HCT116 (cell line): ENCODE data around the gene EVC2. TPM values are rescaled to one million over a fixed set of nuclear protein-coding genes. Genes with fewer than 3 reads are reported as not detected.

Experiments
- ATAC-seq: fragments of 200-7000 bp; cut with Tn5 transposase; 2 replicates; pipeline ENCODE4 v1.9.1; 2020; ENCODE audit warnings: mild to moderate bottlenecking, moderate library complexity
- BruUV-seq: library from RNA; stranded (reverse); fragments of 400-500 nt; replicated peaks from 2 replicates; lab custom pipeline; 2021; lab: Mats Ljungman, UMichigan
- CTCF ChIA-PET: fragments of 300-600 bp; sonication (Branson Sonifier 250); formaldehyde crosslinking; loops from one replicate; lab custom pipeline; 2021; ENCODE audit warnings: antibody characterized with exemption; lab: Charles Lee
- POLR2A ChIA-PET: fragments of 300-600, 350-600 bp; sonication (Branson Sonifier 250); formaldehyde crosslinking; loops from one replicate; lab custom pipeline; 2021; ENCODE audit warnings: antibody characterized with exemption; lab: Charles Lee
- RAD21 ChIA-PET, 2 experiments: fragments of 300-600 bp; sonication (Branson Sonifier 250); formaldehyde crosslinking; loops; one replicate each; lab custom pipeline; 2023; ENCODE audit warnings: low total read pairs in 2 of 2; ENCODE audit not compliant: uncharacterized antibody in 2 of 2, unreplicated experiment in 2 of 2, low non-redundant PET in 1 of 2; lab: Charles Lee
- DNase-seq: peaks from one replicate; pipeline ENCODE4 v3.0.0-alpha.2; 2010; ENCODE audit warnings: low read depth, low spot score
- H2AFZ ChIP-seq: fragments of 200-600 bp; shearing (Covaris generic), sonication (generic); 2 replicates; pipeline ENCODE4 v1.6.1; 2017; ENCODE audit warnings: low read depth, mixed run types, mixed read lengths, antibody characterized with exemption, low read length; ENCODE audit not compliant: poor library complexity, severe bottlenecking
- H3K27ac ChIP-seq: 2 replicates; pipeline ENCODE4 v1.5.1; 2012; ENCODE audit warnings: low read depth, low read length
- H3K27me3 ChIP-seq: fragments of 200-600 bp; sonication (generic); 2 replicates; pipeline ENCODE4 v1.6.1; 2016; ENCODE audit warnings: mixed run types, low read length, mixed read lengths; ENCODE audit not compliant: insufficient read depth
- H3K36me3 ChIP-seq, 2 experiments: fragments of 200-500 bp in 1 of 2; fragments of 200-600 bp in 1 of 2; sonication (Bioruptor generic) in 1 of 2; sonication (generic) in 1 of 2; 2 replicates each; pipeline versions ENCODE4 v1.5.1 to v1.6.1; 2014 to 2016; ENCODE audit warnings: low read length in 2 of 2, inconsistent platforms in 1 of 2, mixed read lengths in 1 of 2, mixed run types in 1 of 2; ENCODE audit not compliant: insufficient read depth in 2 of 2, control insufficient read depth in 1 of 2
- H3K4me1 ChIP-seq, 2 experiments: fragments of 200-600 bp in 1 of 2; sonication (generic) in 1 of 2; 2 replicates each; pipeline versions ENCODE4 v1.5.1 to v1.6.1; 2012 to 2017; ENCODE audit warnings: low read length in 2 of 2, inconsistent platforms in 1 of 2, mild to moderate bottlenecking in 1 of 2, mixed read lengths in 1 of 2, mixed run types in 1 of 2, moderate library complexity in 1 of 2; ENCODE audit not compliant: insufficient read depth in 2 of 2, control insufficient read depth in 1 of 2
- H3K4me2 ChIP-seq: fragments of 200-600 bp; sonication (generic); 2 replicates; pipeline ENCODE4 v1.6.1; 2017; ENCODE audit warnings: mixed run types, low read length, mixed read lengths
- H3K4me3 ChIP-seq, 2 experiments: fragments of 200-600 bp in 1 of 2; sonication (generic) in 1 of 2; replicated peaks in 1 of 2; 2 replicates each; pipeline ENCODE4 v1.5.1; 2011 to 2016; ENCODE audit warnings: low read length in 2 of 2, control low read depth in 1 of 2, low read depth in 1 of 2, mild to moderate bottlenecking in 1 of 2, mixed read lengths in 1 of 2, mixed run types in 1 of 2
- H3K79me2 ChIP-seq: fragments of 200-600 bp; sonication (generic); 2 replicates; pipeline ENCODE4 v1.6.1; 2017; ENCODE audit warnings: mild to moderate bottlenecking, mixed run types, low read length, moderate library complexity, mixed read lengths; ENCODE audit not compliant: insufficient read depth
- H3K9ac ChIP-seq: fragments of 200-600 bp; sonication (generic); 2 replicates; pipeline ENCODE4 v1.6.1; 2016; ENCODE audit warnings: low read length, mixed read lengths
- H3K9me2 ChIP-seq: fragments of 200-600 bp; sonication (generic), shearing (Covaris generic); 2 replicates; pipeline ENCODE4 v1.6.1; 2017; ENCODE audit warnings: mixed run types, mild to moderate bottlenecking, moderate library complexity; ENCODE audit not compliant: insufficient read depth
- H3K9me3 ChIP-seq, 2 experiments: fragments of 200-500 bp in 1 of 2; fragments of 200-600 bp in 1 of 2; sonication (Bioruptor generic) in 1 of 2; sonication (generic) in 1 of 2; 2 replicates each; pipeline ENCODE4 v1.6.1; 2014 to 2017; ENCODE audit warnings: low read length in 2 of 2, mixed read lengths in 2 of 2, inconsistent platforms in 1 of 2, low read depth in 1 of 2, mild to moderate bottlenecking in 1 of 2, mixed run types in 1 of 2, moderate library complexity in 1 of 2; ENCODE audit not compliant: control insufficient read depth in 1 of 2, insufficient read depth in 1 of 2
- H4K20me1 ChIP-seq: fragments of 200-600 bp; sonication (generic), shearing (Covaris generic); 2 replicates; pipeline ENCODE4 v1.6.1; 2017; ENCODE audit warnings: mixed run types, mild to moderate bottlenecking, moderate library complexity; ENCODE audit not compliant: insufficient read depth
- ATF3 ChIP-seq: IDR thresholded peaks from 2 replicates; pipeline ENCODE4 v1.6.1; 2012
- CEBPB ChIP-seq: IDR thresholded peaks from 2 replicates; pipeline ENCODE4 v1.6.1; 2012; ENCODE audit warnings: low read depth
- CTCF ChIP-seq, 3 experiments: fragments of 200-600 bp in 1 of 3; sonication (generic) in 1 of 3; IDR thresholded peaks in 2 of 3; conservative IDR thresholded peaks in 1 of 3; 2 replicates each; pipeline ENCODE4 v1.5.1; 2012 to 2017; ENCODE audit warnings: low read depth in 2 of 3, low read length in 2 of 3, antibody characterized with exemption in 1 of 3, borderline replicate concordance in 1 of 3, control low read depth in 1 of 3, mild to moderate bottlenecking in 1 of 3, mixed read lengths in 1 of 3, mixed run types in 1 of 3, moderate library complexity in 1 of 3; ENCODE audit not compliant: insufficient read depth in 1 of 3
- EGR1 ChIP-seq: IDR thresholded peaks from 2 replicates; pipeline ENCODE4 v1.6.1; 2012; ENCODE audit warnings: low read depth
- ELF1 ChIP-seq: IDR thresholded peaks from 2 replicates; pipeline ENCODE4 v1.6.1; 2012; ENCODE audit warnings: low read depth, borderline replicate concordance
- EZH2 ChIP-seq: fragments of 200-600 bp; sonication (generic); IDR thresholded peaks from 2 replicates; pipeline ENCODE4 v1.6.1; 2017; ENCODE audit warnings: antibody characterized with exemption, mixed run types
- EZH2phosphoT487 ChIP-seq: fragments of 200-600 bp; IDR thresholded peaks from 2 replicates; pipeline ENCODE4 v1.6.1; 2018; ENCODE audit warnings: antibody characterized with exemption, borderline replicate concordance
- FOSL1 ChIP-seq: IDR thresholded peaks from 2 replicates; pipeline ENCODE4 v1.6.1; 2012; ENCODE audit warnings: low read depth
- JUND ChIP-seq: IDR thresholded peaks from 2 replicates; pipeline ENCODE4 v1.6.1; 2012
- MAX ChIP-seq: IDR thresholded peaks from 2 replicates; pipeline ENCODE4 v1.6.1; 2012
- POLR2AphosphoS5 ChIP-seq: IDR thresholded peaks from 2 replicates; pipeline ENCODE4 v1.6.1; 2011; ENCODE audit warnings: mild to moderate bottlenecking, low read depth, low read length, moderate library complexity
- RAD21 ChIP-seq: IDR thresholded peaks from 2 replicates; pipeline ENCODE4 v1.6.1; 2012; ENCODE audit warnings: low read depth, mild to moderate bottlenecking
- REST ChIP-seq: IDR thresholded peaks from 2 replicates; pipeline ENCODE4 v1.6.1; 2012; ENCODE audit warnings: low read depth
- SIN3A ChIP-seq: IDR thresholded peaks from 2 replicates; pipeline ENCODE4 v1.6.1; 2012; ENCODE audit warnings: low read depth
- SP1 ChIP-seq: IDR thresholded peaks from 2 replicates; pipeline ENCODE4 v1.6.1; 2012; ENCODE audit warnings: low read depth
- YY1 ChIP-seq: IDR thresholded peaks from 2 replicates; pipeline ENCODE4 v1.6.1; 2011; ENCODE audit warnings: low read length, low read depth, moderate library complexity, mild to moderate bottlenecking; ENCODE audit not compliant: insufficient replicate concordance; ENCODE audit errors: extremely low read depth
- ZBTB33 ChIP-seq: IDR thresholded peaks from 2 replicates; pipeline ENCODE4 v1.6.1; 2011; ENCODE audit warnings: mild to moderate bottlenecking, low read length, moderate library complexity; ENCODE audit not compliant: insufficient replicate concordance; ENCODE audit errors: extremely low read depth
- ZFX ChIP-seq: fragments of 450-650 bp; IDR thresholded peaks from 2 replicates; pipeline ENCODE4 v1.6.1; 2017
- ZNF274 ChIP-seq: fragments of 200-500 bp; sonication (Bioruptor generic); IDR thresholded peaks from 2 replicates; pipeline ENCODE4 v1.6.1; 2014; ENCODE audit warnings: mild to moderate bottlenecking, low read depth, low read length, inconsistent platforms
- intact Hi-C: fragments of 100-400 bp; cut with micrococcal nuclease; formaldehyde crosslinking; loops from 2 replicates; pipeline ENCODE4 v1.10.0; 2022
- total RNA-seq: library from RNA; stranded (reverse); gene quantifications from one replicate; pipeline ENCODE4 v1.2.1, GENCODE V29; 2021; ENCODE audit not compliant: unreplicated experiment

The EVC2 gene
- total RNA-seq, 1 experiment from 2014 or later: not detected

- ChIA-PET POLR2A (no interaction called here), CTCF (no interaction called here), RAD21 (no interaction called here)
- Histone ChIP-seq H3K9me2 (no peaks in the 10 kb centered on the region), H3K36me3 (no peaks in the 10 kb centered on the region), H3K4me1 (peaks cover 16 to 65% of the 10 kb centered on the region in 2 experiments), H3K4me3 (no peak overlapping the region), H4K20me1 (no peaks in the 10 kb centered on the region), H3K9ac (peak overlapping the region; percentile 27; the same call in 1 of the 2 replicates), H3K27ac (no peak overlapping the region), H3K9me3 (no peaks in the 10 kb centered on the region), H3K4me2 (peak overlapping the region; percentile 58), H2AFZ (no peak overlapping the region), H3K27me3 (no peaks in the 10 kb centered on the region), H3K79me2 (no peaks in the 10 kb centered on the region)
- DNase-seq: no peak
- no peak for TF ChIP-seq FOSL1
- TF ChIP-seq ZBTB33: no peak
- no peak for TF ChIP-seq ELF1
- no peak for TF ChIP-seq SP1
- TF ChIP-seq EZH2phosphoT487: no peak
- TF ChIP-seq REST: no peak
- no peak for TF ChIP-seq ATF3
- TF ChIP-seq EZH2: no peak
- no peak for TF ChIP-seq POLR2AphosphoS5
- no peak for TF ChIP-seq YY1
- TF ChIP-seq RAD21: no peak
- no peak for TF ChIP-seq EGR1
- no peak for TF ChIP-seq ZFX
- no peak for TF ChIP-seq CEBPB
- no peak for TF ChIP-seq CTCF (IDR thresholded peaks at IDR 0.05 in 2 of 3, conservative IDR thresholded peaks at IDR 0.05 in 1 of 3; ENCODE audit: borderline replicate concordance in 1 of 3, insufficient read depth in 1 of 3, low read depth in 2 of 3, low read length in 2 of 3)
- no peak for TF ChIP-seq MAX
- TF ChIP-seq ZNF274: no peak
- no peak for TF ChIP-seq SIN3A
- no peak for TF ChIP-seq JUND
- intact Hi-C loops: no loop called here
- ATAC-seq: no peak
- no TSS peak for BruUV-seq
These were observed 49.2 kb upstream of the EVC2 start for GRCh38 chr4:5757536-5757935.
